ENCODE measurements around the gene UBL3. TPM values are rescaled to one million over a fixed set of nuclear protein-coding genes. Genes with fewer than 3 reads are reported as not detected.

Gene UBL3
- polyA plus RNA-seq, 2 of the 4 experiments (the other 2 are of a cell fraction) = 9.2 to 17.1 TPM

- FAIRE-seq = no peak
- no peak for DNase-seq (ENCODE audit: low read depth in 1 of 2, low spot score in 1 of 2)
- Histone ChIP-seq H3K27ac (no peak overlapping the region), H3K4me1 (no peaks in the 10 kb centered on the region), H3K9me3 (no peaks in the 10 kb centered on the region; the same call in 2 of the 3 replicates), H3K4me3 (no peak overlapping the region), H3K4me2 (no peak overlapping the region)
- WGBS (ENCODE audit: missing lambda C conversion rate) = 56% methylated on average over 2 of the region's 2 CpGs
- TF ChIP-seq USF2 (IDR thresholded peaks at IDR 0.05) = no peak
- TF ChIP-seq ZFP36 (IDR thresholded peaks at IDR 0.05; ENCODE audit: borderline replicate concordance, partially characterized antibody) = no peak
- no peak for TF ChIP-seq EP300 (IDR thresholded peaks at IDR 0.05)
- TF ChIP-seq ZSCAN20 (CRISPR knock-in tag; IDR thresholded peaks at IDR 0.05) = no peak
- no peak for TF ChIP-seq EHMT2 (IDR thresholded peaks at IDR 0.05; ENCODE audit: low read depth)
- TF ChIP-seq, protein P1, sequence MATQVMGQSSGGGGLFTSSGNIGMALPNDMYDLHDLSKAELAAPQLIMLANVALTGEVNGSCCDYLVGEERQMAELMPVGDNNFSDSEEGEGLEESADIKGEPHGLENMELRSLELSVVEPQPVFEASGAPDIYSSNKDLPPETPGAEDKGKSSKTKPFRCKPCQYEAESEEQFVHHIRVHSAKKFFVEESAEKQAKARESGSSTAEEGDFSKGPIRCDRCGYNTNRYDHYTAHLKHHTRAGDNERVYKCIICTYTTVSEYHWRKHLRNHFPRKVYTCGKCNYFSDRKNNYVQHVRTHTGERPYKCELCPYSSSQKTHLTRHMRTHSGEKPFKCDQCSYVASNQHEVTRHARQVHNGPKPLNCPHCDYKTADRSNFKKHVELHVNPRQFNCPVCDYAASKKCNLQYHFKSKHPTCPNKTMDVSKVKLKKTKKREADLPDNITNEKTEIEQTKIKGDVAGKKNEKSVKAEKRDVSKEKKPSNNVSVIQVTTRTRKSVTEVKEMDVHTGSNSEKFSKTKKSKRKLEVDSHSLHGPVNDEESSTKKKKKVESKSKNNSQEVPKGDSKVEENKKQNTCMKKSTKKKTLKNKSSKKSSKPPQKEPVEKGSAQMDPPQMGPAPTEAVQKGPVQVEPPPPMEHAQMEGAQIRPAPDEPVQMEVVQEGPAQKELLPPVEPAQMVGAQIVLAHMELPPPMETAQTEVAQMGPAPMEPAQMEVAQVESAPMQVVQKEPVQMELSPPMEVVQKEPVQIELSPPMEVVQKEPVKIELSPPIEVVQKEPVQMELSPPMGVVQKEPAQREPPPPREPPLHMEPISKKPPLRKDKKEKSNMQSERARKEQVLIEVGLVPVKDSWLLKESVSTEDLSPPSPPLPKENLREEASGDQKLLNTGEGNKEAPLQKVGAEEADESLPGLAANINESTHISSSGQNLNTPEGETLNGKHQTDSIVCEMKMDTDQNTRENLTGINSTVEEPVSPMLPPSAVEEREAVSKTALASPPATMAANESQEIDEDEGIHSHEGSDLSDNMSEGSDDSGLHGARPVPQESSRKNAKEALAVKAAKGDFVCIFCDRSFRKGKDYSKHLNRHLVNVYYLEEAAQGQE (IDR thresholded peaks at IDR 0.05) = no peak
- ChIA-PET POLR2A (no interaction called here), CTCF (interaction anchor here (1.0 to 1.2 kb wide), 2 partner anchors 352 to 369 kb away, joined by 3 read pairs; no protein-coding TSS in a partner anchor)
- no peak for ATAC-seq
Observed at GRCh38 chr13:29763436-29764180, 86.8 kb downstream of the UBL3 start.

GRCh38 chr13:29761815-29762214 lies 88.6 kb downstream of the UBL3 start:
- no peak for TF ChIP-seq FOXS1 (CRISPR knock-in tag; IDR thresholded peaks at IDR 0.05)
- TF ChIP-seq, protein P2, sequence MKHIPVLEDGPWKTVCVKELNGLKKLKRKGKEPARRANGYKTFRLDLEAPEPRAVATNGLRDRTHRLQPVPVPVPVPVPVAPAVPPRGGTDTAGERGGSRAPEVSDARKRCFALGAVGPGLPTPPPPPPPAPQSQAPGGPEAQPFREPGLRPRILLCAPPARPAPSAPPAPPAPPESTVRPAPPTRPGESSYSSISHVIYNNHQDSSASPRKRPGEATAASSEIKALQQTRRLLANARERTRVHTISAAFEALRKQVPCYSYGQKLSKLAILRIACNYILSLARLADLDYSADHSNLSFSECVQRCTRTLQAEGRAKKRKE (CRISPR knock-in tag; IDR thresholded peaks at IDR 0.05; ENCODE audit: low read depth) = no peak
- no peak for TF ChIP-seq TFCP2L1 (CRISPR knock-in tag; IDR thresholded peaks at IDR 0.05)
- TF ChIP-seq CHD4 (IDR thresholded peaks at IDR 0.05; ENCODE audit: borderline replicate concordance) = no peak
- no peak for TF ChIP-seq PHF8 (IDR thresholded peaks at IDR 0.05; ENCODE audit: borderline replicate concordance, low read depth)
- no peak for TF ChIP-seq NFE2L2 (conservative IDR thresholded peaks at IDR 0.05; ENCODE audit: low read length)
- TF ChIP-seq RCOR1 (IDR thresholded peaks at IDR 0.05; ENCODE audit: low read depth, low read length) = no peak
- no peak for TF ChIP-seq HMGXB4 (CRISPR knock-in tag; IDR thresholded peaks at IDR 0.05; ENCODE audit: borderline replicate concordance)
- Histone ChIP-seq H3K4me3 (no peak overlapping the region), H3K4me1 (no peaks in the 10 kb centered on the region), H3K27ac (no peak overlapping the region), H3K9me3 (no peaks in the 10 kb centered on the region; the same call in 2 of the 3 replicates), H3K4me2 (no peak overlapping the region)
- POLR2A ChIA-PET = no interaction called here
- 81% methylated on average over 4 of the region's 4 CpGs for WGBS (ENCODE audit: missing lambda C conversion rate)
- CTCF ChIA-PET = interaction anchor here (1.0 kb wide), 1 partner anchor 351 kb away, joined by 3 read pairs; no protein-coding TSS in a partner anchor
- DNase-seq (ENCODE audit: low read depth in 1 of 2, low spot score in 1 of 2) (no peak), ATAC-seq (no peak), FAIRE-seq (no peak)
